ENCODE measurements around the gene TMEM107.

TMEM107 gene

DNA sequence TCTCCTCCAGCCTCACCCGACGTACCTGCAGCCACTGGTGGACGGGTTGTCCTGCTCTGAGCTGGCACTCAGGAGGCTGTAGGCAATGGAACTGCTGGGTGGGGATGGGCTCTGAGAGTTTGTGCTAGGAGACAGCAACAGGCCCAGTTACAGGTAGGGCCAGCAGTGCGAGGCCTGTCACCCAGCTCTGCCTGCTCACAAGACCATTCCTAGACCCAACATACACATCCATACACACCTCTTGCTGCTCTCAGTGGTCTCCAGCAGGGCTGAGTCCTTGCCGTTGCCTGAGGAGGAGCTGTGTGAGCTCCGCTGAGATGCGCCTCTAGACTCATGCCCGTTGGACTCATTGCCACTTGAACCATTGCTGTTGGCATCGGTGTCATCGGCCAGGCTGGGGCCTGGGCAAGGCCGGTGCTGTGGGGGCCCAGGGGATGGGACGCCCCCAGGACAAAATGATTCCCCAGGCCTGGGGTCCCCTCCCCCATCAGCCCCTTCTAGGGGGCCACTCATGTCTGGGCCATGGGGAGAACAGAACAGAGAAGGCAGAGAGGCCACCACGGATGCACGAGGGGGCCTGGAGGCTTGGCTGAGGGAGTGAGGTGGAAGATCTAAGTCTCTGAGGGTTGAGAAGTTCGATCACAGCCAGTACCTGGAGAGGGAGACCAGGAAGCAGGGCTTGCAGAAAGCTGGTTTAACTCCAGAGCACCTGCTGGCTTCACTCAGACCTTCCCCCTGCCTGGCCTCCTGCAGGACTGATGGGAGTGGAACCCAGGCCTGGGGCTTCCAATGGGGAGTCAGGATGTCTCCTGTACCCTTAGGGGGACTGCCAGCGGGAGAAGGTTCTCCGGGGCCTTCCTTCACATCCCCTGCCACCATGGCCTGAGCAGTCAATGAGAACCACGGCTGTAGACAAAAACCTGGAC lies 25.7 kb downstream of the TMEM107 start:
- no peak for DNase-seq (ENCODE audit: low spot score)

DNA sequence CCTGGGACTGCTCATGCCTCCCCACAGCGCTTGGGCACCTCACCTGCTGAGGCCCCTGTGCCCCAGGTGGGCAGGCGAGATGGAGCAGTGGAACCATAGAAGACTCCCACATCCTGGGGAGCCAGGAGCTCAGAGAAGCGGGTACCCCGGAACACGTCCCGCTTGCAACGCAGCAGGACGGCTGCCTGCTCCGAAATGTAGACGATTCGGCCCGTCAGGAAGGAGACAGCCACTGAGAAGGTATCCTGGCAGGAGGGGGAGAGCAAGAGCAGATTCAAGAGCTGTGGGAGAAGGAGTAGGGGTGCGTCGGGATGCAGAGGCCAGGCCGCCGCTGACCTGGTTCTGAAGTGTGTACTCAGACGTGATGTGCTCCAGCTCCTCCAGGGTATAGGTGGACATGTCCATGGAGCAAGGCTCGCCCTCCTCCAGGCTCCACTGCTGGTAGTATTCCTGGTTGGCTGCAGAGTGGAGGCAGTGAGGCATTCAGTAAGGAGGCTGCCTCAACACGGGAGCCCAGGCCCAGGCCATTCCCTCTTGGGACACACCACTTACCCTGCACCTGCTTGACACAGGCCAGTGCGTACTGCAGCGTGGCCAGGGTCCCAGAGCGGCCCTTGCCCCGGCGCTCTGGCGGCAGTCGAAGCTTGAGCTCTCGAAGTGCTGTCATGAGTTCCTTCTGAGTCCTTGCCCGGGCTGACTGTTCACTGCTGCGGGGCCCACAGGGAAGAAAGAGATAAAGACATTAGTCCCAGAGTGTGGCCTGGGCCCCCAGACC lies 26.6 kb downstream of the TMEM107 start:
- DNase-seq (ENCODE audit: low spot score) = no peak

- DNase-seq (ENCODE audit: low spot score) = no peak
These were observed 27.6 kb downstream of the TMEM107 start for GRCh38 chr17:8148560-8148959.

DNA sequence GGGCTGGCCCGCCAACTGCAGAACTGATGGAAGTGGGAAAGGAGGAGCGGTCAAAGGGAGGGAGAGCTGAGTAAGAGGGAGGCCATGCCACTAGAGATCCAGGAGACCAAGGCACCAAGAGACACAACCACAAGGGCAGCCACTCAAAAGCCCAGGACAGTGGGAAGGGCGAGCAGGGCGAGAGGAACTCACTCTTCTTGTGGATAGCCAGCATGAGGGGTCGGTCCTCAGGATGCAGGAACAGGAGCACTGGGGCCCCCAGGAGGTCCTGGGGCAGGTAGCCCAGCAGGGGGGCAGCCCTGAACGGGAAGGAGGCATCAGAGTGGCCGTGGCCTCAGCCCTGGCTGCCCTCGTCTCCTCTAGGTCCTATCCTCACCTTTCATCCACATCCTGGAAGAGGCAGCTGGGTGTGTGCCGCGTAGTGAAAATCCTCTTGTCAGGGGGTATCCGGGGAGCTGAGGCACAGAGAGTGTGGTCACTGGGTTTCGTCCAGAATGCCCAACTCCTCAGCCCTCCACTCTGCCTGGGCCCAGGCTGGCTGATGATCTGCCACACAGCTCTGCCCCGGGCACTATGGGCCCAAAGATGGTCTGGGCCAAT lies 28.3 kb downstream of the TMEM107 start:
- DNase-seq (ENCODE audit: low spot score) = no peak

- no peak for DNase-seq (ENCODE audit: low spot score)
These were observed 28.9 kb downstream of the TMEM107 start for GRCh38 chr17:8147141-8147804.

DNA sequence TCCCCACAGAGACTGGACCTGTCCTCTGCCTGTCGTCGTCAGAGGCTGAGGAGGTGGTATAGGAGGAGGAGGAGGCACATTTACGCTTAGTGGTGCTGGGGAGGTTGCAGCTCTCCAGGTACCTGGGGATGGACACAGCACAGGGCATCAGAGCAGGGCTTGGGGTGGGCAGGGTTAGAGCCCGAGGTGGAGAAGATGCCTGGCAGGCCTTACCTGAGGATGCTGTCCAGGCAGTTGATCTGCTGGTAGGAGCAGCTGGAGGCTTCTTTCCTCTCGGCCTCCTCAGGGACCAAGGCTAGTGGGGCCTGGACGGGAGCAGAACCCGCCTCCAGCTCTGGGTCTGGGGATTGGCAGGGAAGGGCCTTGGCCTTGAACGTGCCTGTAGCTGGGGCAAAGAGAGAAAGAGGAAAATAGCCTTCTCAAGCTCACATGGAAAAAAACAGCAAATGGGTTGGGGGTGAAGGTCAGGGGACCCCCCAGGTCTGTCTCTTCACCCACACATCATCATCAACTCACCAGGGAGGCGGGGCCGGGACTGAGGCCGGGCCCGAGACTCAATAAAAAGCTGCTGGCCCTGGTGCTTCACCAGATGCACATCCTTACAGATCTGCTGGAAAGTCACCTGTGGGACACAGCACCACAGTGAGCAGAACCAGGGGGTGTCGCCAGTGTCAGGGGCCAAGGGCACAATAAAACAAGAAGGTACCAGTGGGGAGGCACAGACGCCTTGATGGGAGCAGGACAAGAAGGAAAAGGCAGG lies 29.6 kb downstream of the TMEM107 start:
- no peak for DNase-seq (ENCODE audit: low spot score)

GRCh38 chr17:8145811-8146210 lies 30.4 kb downstream of the TMEM107 start:
- no peak for DNase-seq (ENCODE audit: low spot score)

- no peak for DNase-seq (ENCODE audit: low spot score)
These were observed 31.6 kb downstream of the TMEM107 start for GRCh38 chr17:8144401-8145231.

DNA sequence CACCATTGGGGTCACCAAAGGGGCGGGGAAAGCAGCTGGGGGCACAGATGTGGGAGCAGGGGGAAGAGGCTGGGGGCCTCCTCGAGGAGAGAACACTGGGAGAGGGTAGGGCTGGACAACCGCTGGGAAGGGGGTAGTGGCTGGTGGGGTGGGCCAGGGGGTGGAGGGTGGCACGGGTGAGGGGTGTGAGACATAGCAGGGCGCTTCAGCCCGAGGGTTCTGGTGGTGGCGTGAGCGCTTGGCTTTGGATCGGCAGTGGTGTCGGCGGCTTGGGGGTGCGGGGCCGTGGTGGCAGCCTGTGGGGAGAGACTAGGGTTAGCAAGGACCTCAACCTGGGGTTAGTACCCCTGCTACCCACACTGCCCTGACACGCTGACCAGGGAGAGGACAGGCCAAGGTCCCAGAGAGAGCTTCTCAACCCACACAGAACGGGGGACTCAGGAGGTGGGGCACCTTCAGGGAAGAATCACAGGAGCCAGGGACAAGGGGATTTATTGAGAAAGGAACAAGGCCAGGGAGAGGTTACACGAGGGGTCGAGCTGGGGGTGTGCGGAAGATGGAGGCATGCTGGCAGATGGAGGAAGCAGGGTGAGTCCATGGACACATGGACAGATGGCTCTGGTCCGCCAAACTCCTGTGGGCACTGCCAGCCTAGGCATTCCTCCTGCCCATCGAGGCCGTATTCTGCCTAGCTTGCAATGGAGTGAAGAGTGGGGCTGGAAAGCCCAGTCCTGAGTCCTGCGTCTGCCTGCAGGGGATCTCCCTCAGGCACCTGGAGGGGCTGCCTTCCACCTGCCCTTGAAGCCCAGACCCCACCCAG lies 32.4 kb downstream of the TMEM107 start:
- no peak for DNase-seq (ENCODE audit: low spot score)

DNA sequence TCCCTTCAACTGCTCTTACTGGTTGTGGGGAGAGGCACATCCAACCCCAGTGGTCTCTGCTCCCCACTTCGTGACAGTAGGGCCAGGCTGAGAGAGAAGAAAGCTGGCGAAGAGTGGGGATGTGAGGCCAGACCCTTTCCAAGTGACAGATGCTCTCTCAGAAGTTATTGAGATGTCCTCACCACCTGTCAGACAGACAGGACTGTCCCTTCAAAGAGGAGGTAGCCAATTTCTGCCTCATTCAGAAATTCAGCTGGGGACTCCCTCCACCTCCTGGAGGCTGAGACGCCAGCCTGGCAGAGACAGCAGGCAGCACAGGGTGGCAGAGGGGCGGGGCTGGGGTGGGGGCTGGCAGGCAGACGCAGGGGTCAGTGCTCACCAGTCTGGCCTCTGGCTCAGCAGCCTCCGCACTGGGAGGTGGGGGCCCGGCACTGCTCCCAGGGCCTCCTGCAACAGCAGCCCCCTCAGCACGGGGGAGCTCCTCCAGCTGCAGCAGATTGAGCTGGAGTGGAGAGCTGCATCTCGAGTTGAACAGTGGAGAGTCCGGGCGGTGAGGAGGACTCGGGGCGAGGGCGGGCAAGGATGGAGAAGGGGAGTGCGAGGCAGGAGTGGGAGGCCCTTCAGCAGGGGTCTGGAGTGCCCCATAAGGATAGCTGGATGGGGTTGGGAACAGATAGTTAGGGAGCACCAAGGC lies 33.1 kb downstream of the TMEM107 start:
- DNase-seq (ENCODE audit: low spot score) = no peak

- no peak for DNase-seq (ENCODE audit: low spot score)
These were observed 33.9 kb downstream of the TMEM107 start for GRCh38 chr17:8142158-8142886.

DNA sequence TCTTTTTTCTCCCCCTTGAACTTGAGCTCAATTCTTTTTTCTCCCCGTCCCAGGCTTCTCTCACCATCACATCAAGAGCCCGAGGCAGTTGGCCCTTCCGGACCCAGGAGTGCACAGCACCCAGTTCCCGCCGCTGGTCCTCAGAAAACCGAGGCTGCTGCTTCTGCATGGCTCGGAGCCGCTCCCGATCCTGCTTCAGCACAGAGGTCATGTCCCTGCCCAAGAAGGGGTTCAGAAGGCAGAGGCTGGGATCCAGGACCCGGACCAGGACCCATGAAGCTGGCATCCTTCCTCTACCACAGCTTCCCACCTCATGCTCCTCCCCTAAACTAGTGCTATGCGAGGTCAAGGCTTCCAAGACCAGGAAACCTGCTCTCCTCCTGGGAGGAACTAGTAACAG lies 34.4 kb downstream of the TMEM107 start:
- DNase-seq (ENCODE audit: low spot score) = no peak

DNA sequence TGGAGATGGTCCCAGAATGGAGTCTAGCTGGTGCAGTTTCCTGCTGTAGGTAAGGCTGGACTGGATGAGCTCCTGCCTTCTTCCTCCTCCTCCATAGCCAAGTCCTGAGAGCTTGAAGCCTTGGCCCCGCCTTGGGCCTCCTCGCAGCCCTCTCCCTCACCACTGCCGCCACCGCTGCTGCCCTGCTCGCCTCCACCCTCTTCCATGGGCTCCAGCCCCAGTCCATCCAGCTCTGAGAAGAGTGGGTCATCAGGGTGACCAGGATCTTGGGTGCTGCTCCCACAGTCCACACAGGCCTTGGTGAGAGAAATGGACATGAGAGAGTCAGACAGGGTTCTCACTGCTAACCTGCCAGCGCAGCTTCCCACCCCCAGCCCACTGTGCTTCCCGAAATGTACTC lies 35.1 kb downstream of the TMEM107 start:
- DNase-seq (ENCODE audit: low spot score) = no peak

GRCh38 chr17:8140065-8141029 lies 35.8 kb downstream of the TMEM107 start:
- no peak for DNase-seq (ENCODE audit: low spot score)

GRCh38 chr17:8138672-8139371 lies 37.4 kb downstream of the TMEM107 start:
- DNase-seq (ENCODE audit: low spot score) = peak; percentile 96

GRCh38 chr17:8138374-8138671 lies 37.9 kb downstream of the TMEM107 start:
- no peak for DNase-seq (ENCODE audit: low spot score)
